ENCODE measurements around the gene GARIN5B.

Gene GARIN5B

GRCh38 chr19:55368701-55369563 lies 5.9 kb upstream of the GARIN5B start:
- DNase-seq: peak; percentile 20

- no peak for DNase-seq
Observed at GRCh38 chr19:55368106-55368505, 5.0 kb upstream of the GARIN5B start.

- DNase-seq: no peak
Observed at GRCh38 chr19:55366790-55367189, 3.7 kb upstream of the GARIN5B start.

- DNase-seq: no peak
Observed at GRCh38 chr19:55365964-55366363, 2.9 kb upstream of the GARIN5B start.

GRCh38 chr19:55365245-55365644 lies 2.2 kb upstream of the GARIN5B start:
- DNase-seq: no peak

GRCh38 chr19:55362174-55362989 lies 678 bp downstream of the GARIN5B start:
- no peak for DNase-seq

- no peak for DNase-seq
Observed at GRCh38 chr19:55360902-55361301, 2.2 kb downstream of the GARIN5B start.

- DNase-seq: no peak
Observed at GRCh38 chr19:55358943-55359908, 3.8 kb downstream of the GARIN5B start.

- DNase-seq: no peak
Observed at GRCh38 chr19:55358493-55358892, 4.6 kb downstream of the GARIN5B start.

GRCh38 chr19:55355213-55355821 lies 7.7 kb downstream of the GARIN5B start:
- peak; percentile 15 for DNase-seq

GRCh38 chr19:55354698-55355212 lies 8.3 kb downstream of the GARIN5B start, which contains the start of gene COX6B2:
Gene COX6B2 (minus strand): TSS chr19:55354719. CDS start chr19:55354521, 198 bp downstream.
- DNase-seq: peak; percentile 11

- DNase-seq: peak; percentile 68
Observed at GRCh38 chr19:55353803-55354697, 9.0 kb downstream of the GARIN5B start.

- DNase-seq: peak; percentile 10
Observed at GRCh38 chr19:55353356-55353802, 9.7 kb downstream of the GARIN5B start.

- DNase-seq: no peak
Observed at GRCh38 chr19:55352549-55353145, 10.4 kb downstream of the GARIN5B start.

GRCh38 chr19:55352040-55352439 lies 11.0 kb downstream of the GARIN5B start:
- no peak for DNase-seq

- DNase-seq: no peak
Observed at GRCh38 chr19:55350620-55351315, 12.3 kb downstream of the GARIN5B start.

- DNase-seq: no peak
Observed at GRCh38 chr19:55348317-55349034, 14.6 kb downstream of the GARIN5B start.

- no peak for DNase-seq
Observed at GRCh38 chr19:55347442-55348009, 15.5 kb downstream of the GARIN5B start.

Data from CD4-positive, alpha-beta T cell treated with Interleukin-17A for 4 hours (primary cell).